HCT116 (cell line): Measurements from ENCODE around the gene KIAA0232.

ENCODE experiments used
- CBX3 ChIP-seq: IDR thresholded peaks from 2 replicates; pipeline ENCODE4 v1.6.1; 2012; ENCODE audit warnings: low read depth
- CTCF ChIP-seq, 3 experiments: fragments of 200-600 bp in 1 of 3; sonication (generic) in 1 of 3; IDR thresholded peaks in 2 of 3; conservative IDR thresholded peaks in 1 of 3; 2 replicates each; pipeline ENCODE4 v1.5.1; 2012 to 2017; ENCODE audit warnings: low read depth in 2 of 3, low read length in 2 of 3, antibody characterized with exemption in 1 of 3, borderline replicate concordance in 1 of 3, control low read depth in 1 of 3, mild to moderate bottlenecking in 1 of 3, mixed read lengths in 1 of 3, mixed run types in 1 of 3, moderate library complexity in 1 of 3; ENCODE audit not compliant: insufficient read depth in 1 of 3
- JUND ChIP-seq: IDR thresholded peaks from 2 replicates; pipeline ENCODE4 v1.6.1; 2012
- POLR2A ChIP-seq: IDR thresholded peaks from 2 replicates; pipeline ENCODE4 v1.7.0; 2011; ENCODE audit warnings: borderline replicate concordance; ENCODE audit not compliant: insufficient read depth, insufficient read length; ENCODE audit errors: extremely low read depth

DNA sequence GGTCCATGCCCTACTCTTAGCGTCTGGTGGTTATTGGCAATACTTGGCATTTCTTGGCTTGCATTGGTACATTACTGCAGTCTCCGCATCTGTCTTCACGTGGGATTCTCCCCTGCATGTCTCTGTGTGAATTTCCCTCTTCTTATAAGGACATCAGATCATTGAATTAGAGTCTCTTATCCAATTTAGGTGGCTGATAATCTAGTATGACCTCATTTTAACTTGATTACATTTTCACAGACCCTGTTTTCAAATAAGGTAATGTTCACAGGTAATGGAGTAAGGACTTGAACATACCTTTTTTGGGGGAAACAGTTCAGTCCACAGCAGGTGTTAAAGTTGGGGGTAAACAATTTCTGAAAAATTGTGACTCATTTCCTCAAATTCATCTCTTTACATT, 16.6 kb downstream of the KIAA0232 start:
- TF ChIP-seq POLR2A (no peak), CBX3 (no peak), CTCF (IDR thresholded peaks at IDR 0.05 in 2 of 3, conservative IDR thresholded peaks at IDR 0.05 in 1 of 3; ENCODE audit: borderline replicate concordance in 1 of 3, insufficient read depth in 1 of 3, low read depth in 2 of 3, low read length in 2 of 3) (no peak), JUND (no peak)
